NCI-H82 (cell line): ENCODE data around the gene KCNH1.

Experiments used
- DNase-seq: peaks from one replicate; lab custom pipeline; 2025; lab: John Stamatoyannopoulos, UW

The KCNH1 gene

GRCh38 chr1:210646258-210646616 lies 487.7 kb downstream of the KCNH1 start:
- DNase-seq: peak; percentile 95

DNA sequence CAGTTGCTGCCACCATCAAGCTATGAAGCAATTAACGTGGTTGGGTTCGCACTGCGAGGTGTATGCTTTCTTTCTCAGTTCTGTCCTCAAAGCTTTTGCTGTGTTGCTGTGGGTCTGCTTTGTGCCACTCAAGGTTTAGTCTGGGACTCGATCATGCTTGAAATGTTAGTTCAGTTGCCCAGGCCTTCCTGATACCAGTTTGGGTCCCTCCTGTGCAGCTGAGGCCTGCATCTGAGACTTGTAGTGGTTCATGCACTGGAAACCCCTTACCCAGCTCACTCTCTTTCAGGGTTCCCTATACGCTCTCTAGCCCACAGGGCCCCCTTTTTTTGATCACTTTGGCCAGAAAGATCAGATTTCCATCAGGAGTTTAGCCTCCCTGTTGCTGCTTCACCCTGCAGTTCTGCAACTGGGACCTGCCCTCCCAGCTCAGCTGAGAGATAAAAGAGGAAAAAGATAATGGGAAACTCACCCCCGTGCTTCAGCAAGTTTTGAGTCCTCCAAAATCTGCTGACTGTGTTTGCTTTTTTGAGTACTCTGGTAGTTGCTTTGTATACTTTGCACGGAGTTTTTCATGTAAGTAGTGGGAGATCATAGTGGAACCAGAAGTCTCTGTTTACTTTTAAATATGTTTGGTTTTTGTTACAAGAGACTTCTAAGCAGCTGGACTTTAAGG lies 488.2 kb downstream of the KCNH1 start:
- no peak for DNase-seq

GRCh38 chr1:210641582-210641981 lies 492.4 kb downstream of the KCNH1 start:
- DNase-seq: no peak

DNA sequence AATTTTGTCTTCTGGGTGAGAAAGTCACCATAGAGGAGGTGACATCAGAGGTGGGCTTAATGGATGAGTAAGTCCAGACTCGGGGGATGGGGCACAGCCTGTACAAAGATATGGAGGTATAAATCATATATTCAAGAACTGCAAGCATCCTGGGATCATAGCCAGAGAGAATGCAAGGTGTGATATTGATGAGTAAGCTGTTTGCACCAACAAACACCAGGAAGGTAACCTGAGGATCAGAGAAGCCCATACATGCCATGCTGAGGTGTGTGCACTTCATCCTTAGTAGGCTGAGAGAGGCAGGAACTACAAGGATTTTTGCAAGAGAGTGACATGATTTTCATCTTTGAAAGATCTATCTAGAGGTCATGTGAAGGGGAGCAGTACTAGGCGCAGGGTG lies 498.8 kb downstream of the KCNH1 start:
- no peak for DNase-seq

DNA sequence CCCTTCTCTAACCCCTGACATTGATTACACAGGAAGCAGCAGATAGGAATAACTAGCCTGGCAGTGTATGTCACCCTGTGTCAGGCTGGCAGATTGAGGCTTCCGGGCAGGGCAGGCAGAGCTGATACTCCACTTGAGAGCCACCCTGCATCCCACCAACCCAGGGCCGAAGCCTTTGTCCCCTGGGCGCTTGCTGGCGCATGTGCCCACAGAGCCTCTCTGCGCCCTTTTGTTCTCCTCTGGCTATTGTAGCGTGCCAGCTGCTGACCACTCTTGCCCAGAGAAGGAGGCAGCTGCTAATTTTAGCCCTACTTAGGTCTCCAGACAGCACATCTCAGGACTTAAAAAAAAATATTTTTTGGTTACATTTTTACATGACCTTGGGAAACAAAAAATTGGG lies 500.3 kb downstream of the KCNH1 start:
- no peak for DNase-seq

DNA sequence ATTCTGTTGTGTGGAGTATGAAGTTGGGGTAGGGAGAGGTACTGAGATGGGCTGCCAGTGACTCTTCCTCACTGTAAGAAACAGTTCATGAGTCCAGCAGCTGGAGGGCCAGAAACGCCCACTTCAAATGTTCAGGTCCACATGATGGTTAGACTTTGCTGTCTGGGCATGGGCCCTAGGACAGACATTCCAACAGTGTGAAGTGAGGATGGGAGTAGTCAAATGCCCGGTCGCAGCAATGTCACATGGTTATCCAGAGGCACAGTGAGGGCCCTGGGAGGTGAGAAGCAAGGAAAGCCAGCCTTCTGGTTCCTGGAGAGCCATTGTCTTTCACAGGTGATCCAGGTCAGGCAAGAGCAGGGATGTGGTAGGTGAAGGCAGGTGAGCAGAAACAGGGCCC lies 500.8 kb downstream of the KCNH1 start:
- DNase-seq: no peak

DNA sequence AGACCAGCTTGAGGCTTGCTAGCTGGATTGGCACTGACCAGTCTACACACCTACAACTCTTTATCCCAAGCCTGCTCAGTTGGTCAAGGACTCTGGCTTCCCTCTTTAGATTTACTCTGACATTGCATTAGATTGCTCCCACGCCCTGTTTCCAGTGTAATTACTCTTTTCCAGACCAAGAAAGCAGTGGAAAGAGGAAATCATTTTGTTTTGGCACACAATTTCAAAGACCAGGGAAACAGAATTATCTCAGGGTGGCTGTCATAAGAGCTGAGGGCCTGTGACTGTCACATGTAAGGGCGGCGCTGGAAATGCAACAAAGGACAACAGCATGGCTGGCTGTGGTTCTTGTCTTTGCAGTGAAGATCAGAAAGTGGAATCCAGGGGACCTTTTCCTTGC lies 502.5 kb downstream of the KCNH1 start:
- DNase-seq: no peak

DNA sequence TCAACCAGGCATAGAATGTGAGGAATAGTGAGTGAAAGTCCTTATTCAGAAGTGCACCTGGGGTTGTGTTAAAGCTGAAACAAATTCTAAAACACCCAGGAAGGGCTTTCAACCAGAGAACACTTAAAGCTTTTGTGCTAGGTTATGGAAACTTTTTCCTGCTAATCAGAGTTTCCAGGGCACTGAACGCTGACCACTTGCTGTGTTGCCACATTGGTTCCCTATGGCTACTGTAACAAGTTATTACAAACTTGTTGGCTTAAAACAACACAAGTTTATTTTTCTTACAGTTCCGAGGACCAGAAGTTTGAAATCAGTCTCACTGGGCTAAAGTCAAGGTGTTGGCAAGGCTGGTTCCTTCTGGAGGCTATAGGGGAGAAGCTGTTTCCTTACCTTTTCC lies 504.7 kb downstream of the KCNH1 start:
- no peak for DNase-seq

DNA sequence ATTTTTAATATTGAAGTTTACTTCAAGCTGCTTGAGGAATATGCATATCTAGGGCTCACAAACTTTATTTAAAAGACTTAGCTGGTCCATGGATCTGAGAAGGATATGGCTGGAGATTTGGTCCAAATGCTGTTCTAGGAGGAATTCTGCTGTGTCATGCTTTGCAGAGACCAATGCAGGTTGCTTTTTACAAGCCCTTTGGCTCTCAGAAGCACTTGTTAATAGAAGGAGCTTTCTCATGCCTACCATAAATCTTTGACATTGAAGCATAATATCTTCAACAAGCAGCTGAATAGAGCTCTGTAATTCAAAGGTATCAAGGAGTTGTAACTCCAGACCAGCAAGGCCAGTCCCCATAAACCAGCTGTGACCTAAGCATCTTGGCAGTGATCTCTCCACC lies 506.2 kb downstream of the KCNH1 start:
- no peak for DNase-seq
